Pons (tissue), 1 donor: ENCODE results near the gene OVCH1.
A peak's percentile ranks its signal among the peaks of the same experiment; 100 is the strongest.
"Not testable (repeated sequence)": the region's sequence is repeated elsewhere in the genome, so short reads cannot be mapped to it uniquely, and the experiment has no call there.

Experiments used
- DNase-seq: peaks from one replicate; pipeline ENCODE4 v3.0.0-alpha.2; 2016; ENCODE audit warnings: low spot score

OVCH1 gene

GRCh38 chr12:29402437-29402836, 95.0 kb downstream of the OVCH1 start:
- DNase-seq: no peak

GRCh38 chr12:29398495-29398894, 99.0 kb downstream of the OVCH1 start:
- DNase-seq: no peak

- no peak for DNase-seq
These were observed 100.7 kb downstream of the OVCH1 start for GRCh38 chr12:29396774-29397173.

DNA sequence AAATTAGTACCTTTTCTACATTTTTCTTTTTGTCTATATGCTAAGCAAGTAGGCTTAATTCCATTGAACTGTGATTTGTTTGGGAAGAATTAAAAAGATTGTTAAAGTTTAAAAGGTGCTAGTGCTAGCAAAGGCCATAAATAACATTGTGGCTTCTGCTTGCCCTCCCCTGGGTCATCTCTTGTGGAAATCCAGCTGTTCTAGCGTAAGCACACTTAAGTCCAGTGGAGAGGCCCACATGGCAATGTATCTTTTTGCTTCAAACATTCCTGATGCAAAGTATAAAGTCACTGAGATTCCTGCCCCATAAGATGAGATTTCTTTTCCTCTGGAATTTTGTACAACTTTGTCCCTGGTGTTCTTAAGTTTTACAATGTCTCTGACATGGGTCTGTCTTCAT, 102.1 kb downstream of the OVCH1 start:
- DNase-seq: no peak

DNA sequence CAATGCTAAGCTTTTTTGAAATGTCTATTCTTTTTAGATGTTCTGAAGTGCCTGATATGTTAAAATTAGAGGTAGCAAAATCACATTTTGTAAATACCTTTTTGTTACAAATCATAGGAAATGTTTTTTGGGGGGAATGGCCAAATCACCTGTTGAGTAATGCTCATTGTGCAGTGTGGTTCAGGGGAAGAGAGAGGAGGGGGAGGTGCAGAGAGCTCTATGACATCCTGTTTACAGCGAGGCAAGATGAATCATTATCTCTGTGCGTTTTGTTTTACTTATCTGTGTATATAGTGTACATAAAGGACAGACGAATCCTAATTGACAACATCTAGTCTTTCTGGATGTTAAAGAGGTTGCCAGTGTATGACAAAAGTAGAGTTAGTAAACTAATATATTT, 107.1 kb downstream of the OVCH1 start:
- DNase-seq: not testable (repeated sequence)

- no peak for DNase-seq
These were observed 108.1 kb downstream of the OVCH1 start for GRCh38 chr12:29389295-29389919.

DNA sequence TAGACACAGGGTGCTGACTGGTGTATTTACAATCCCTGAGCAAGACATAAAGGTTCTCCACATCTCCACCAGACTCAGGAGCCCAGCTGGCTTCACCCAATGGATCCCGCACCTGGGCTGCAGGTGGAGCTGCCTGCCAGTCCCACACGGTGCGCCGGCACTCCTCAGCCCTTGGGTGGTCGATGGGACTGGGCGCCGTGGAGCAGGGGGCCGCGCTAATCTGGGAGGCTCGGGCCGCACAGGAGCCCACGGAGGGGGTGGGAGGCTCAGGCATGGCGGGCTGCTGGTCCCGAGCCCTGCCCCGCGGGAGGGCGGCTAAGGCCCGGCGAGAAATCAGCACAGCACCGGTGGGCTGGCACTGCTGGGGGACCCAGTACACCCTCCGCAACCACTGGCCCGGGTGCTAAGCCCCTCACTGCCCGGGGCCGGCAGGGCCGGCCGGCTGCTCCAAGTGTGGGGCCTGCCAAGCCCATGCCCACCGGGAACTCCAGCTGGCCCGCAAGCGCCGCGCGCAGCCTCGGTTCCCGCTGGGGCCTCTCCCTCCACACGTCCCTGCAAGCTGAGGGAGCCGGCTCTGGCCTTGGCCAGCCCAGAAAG, 111.3 kb downstream of the OVCH1 start:
- DNase-seq: not testable (repeated sequence)

GRCh38 chr12:29385194-29385593, 112.3 kb downstream of the OVCH1 start:
- DNase-seq: not testable (repeated sequence)

GRCh38 chr12:29382251-29382650, 115.2 kb downstream of the OVCH1 start:
- no peak for DNase-seq

DNA sequence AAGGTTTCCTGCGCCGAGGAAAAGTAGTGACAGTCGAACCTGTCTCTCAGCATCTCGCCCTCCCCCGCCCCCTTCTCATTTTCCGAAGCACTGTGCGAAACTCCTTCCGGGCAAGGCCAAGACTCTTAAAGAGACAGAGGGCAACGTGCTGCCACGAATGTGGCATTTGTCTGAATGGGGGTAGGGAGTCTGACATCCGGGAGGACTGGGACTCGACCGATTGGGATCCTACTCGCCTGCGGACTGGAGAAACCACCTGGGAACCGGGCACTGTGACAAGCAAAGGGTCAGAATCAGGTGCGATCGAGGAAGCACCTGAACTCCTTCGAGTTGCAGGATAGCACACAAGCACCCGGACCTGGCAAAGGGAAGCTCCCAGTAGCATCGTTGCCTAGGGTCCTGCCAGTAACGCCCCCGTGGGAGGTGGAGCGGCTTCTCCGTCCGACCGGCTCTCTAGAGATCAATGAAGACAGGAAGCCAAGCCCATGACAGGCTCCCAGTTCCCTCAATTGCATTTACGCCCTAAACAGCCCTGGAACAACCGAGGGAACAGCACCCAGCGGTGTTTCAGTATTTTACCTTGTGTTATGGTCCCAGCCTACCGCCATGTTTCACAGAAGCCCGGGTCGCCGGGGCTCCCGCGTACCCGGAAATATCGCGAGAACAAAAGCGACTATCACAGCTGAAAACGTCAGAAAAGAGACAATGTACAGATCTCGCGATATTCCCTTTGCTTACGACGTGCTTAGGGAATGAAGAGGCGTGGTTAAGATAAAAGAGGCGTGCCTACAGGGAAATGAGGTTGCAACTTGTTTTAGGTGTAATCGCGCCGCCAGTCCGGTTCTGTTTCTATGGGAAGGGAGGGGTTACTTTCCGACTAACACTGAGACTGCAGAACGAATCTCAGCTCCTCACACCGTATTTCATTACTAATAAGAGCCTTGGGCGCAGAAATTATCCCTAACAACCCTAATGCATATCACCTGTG, 116.7 kb downstream of the OVCH1 start, which contains the start of gene ERGIC2:
Gene ERGIC2, minus strand, starts transcription at position 637 of the 988 bp plus-strand sequence. CDS start 9,539 bp downstream, outside the sequence.
- peak; percentile 99 for DNase-seq
